Amniotic stem cell (primary cell): ENCODE data around the gene TBC1D14.

ENCODE experiments used
- DNase-seq: peaks from one replicate; lab custom pipeline; 2025; lab: John Stamatoyannopoulos, UW

TBC1D14 gene

GRCh38 chr4:6953751-6954380 is 44.2 kb downstream of the TBC1D14 start:
- no peak for DNase-seq

- DNase-seq: no peak
Observed at GRCh38 chr4:6955261-6955911, 45.8 kb downstream of the TBC1D14 start.

GRCh38 chr4:6956087-6956433 is 46.4 kb downstream of the TBC1D14 start:
- DNase-seq: no peak

GRCh38 chr4:6956434-6957147 is 47.0 kb downstream of the TBC1D14 start:
- DNase-seq: no peak

- DNase-seq: no peak
Observed at GRCh38 chr4:6957148-6957520, 47.5 kb downstream of the TBC1D14 start.

- no peak for DNase-seq
Observed at GRCh38 chr4:6957994-6958393, 48.4 kb downstream of the TBC1D14 start.

GRCh38 chr4:6959261-6959660 is 49.6 kb downstream of the TBC1D14 start:
- no peak for DNase-seq

GRCh38 chr4:6960154-6960553 is 50.5 kb downstream of the TBC1D14 start:
- no peak for DNase-seq

- no peak for DNase-seq
Observed at GRCh38 chr4:6960628-6961412, 51.2 kb downstream of the TBC1D14 start.

GRCh38 chr4:6961496-6962210 is 52.0 kb downstream of the TBC1D14 start:
- DNase-seq: no peak

GRCh38 chr4:6962211-6963041 is 52.8 kb downstream of the TBC1D14 start:
- DNase-seq: no peak

GRCh38 chr4:6963139-6963611 is 53.5 kb downstream of the TBC1D14 start:
- DNase-seq: no peak

GRCh38 chr4:6964858-6965257 is 55.2 kb downstream of the TBC1D14 start:
- DNase-seq: no peak

- DNase-seq: no peak
Observed at GRCh38 chr4:6965329-6965728, 55.7 kb downstream of the TBC1D14 start.

- no peak for DNase-seq
Observed at GRCh38 chr4:6967846-6968340, 58.3 kb downstream of the TBC1D14 start.

- no peak for DNase-seq
Observed at GRCh38 chr4:6968496-6968895, 58.9 kb downstream of the TBC1D14 start.

GRCh38 chr4:6969826-6970800 is 60.5 kb downstream of the TBC1D14 start:
- no peak for DNase-seq

- DNase-seq: no peak
Observed at GRCh38 chr4:6971536-6972374, 62.1 kb downstream of the TBC1D14 start.

- no peak for DNase-seq
Observed at GRCh38 chr4:6972375-6972650, 62.7 kb downstream of the TBC1D14 start.
